Loucy (cell line): ENCODE data around the gene CELF4.

Source experiments
- H2AFZ ChIP-seq: fragments of 200-600 bp; sonication (generic); 2 replicates; pipeline ENCODE4 v1.6.0; 2016; ENCODE audit warnings: antibody characterized with exemption, mild to moderate bottlenecking, low read length, moderate library complexity
- H3F3A ChIP-seq: fragments of 200-600 bp; 2 replicates; pipeline ENCODE4 v1.6.0; 2016; ENCODE audit warnings: antibody characterized with exemption, low read depth, mild to moderate bottlenecking
- H3K27me3 ChIP-seq: fragments of 200-600 bp; sonication (generic); 2 replicates; pipeline ENCODE4 v1.6.1; 2014; ENCODE audit warnings: low read length, mild to moderate bottlenecking; ENCODE audit not compliant: insufficient read depth, poor library complexity, severe bottlenecking
- H3K36me3 ChIP-seq: fragments of 200-600 bp; sonication (generic); 2 replicates; pipeline ENCODE4 v1.6.1; 2016; ENCODE audit warnings: low read length; ENCODE audit not compliant: insufficient read depth
- H3K4me1 ChIP-seq: fragments of 200-600 bp; sonication (generic); 2 replicates; pipeline ENCODE4 v1.5.1; 2014; ENCODE audit warnings: low read length, mild to moderate bottlenecking; ENCODE audit not compliant: insufficient read depth, poor library complexity, severe bottlenecking
- H3K4me2 ChIP-seq: fragments of 200-600 bp; sonication (generic); 2 replicates; pipeline ENCODE4 v1.6.0; 2014; ENCODE audit warnings: antibody characterized with exemption, low read length, low read depth, mild to moderate bottlenecking; ENCODE audit not compliant: poor library complexity, severe bottlenecking
- H3K4me3 ChIP-seq: fragments of 200-600 bp; sonication (generic); 2 replicates; pipeline ENCODE4 v1.5.1; 2014; ENCODE audit warnings: low read length, mild to moderate bottlenecking, mixed read lengths; ENCODE audit not compliant: poor library complexity, severe bottlenecking
- H3K79me2 ChIP-seq: fragments of 200-600 bp; sonication (generic); 2 replicates; pipeline ENCODE4 v1.6.1; 2014; ENCODE audit warnings: low read length; ENCODE audit not compliant: insufficient read depth
- H3K9ac ChIP-seq: fragments of 200-600 bp; sonication (generic); 2 replicates; pipeline ENCODE4 v1.6.0; 2014; ENCODE audit warnings: mild to moderate bottlenecking, low read depth, low read length, moderate library complexity; ENCODE audit not compliant: poor library complexity, severe bottlenecking
- H3K9me2 ChIP-seq: fragments of 200-600 bp; sonication (generic); replicated peaks from 2 replicates; pipeline ENCODE4 v1.6.1; 2016; ENCODE audit warnings: low read depth, low read length, mixed read lengths
- H3K9me3 ChIP-seq: fragments of 200-600 bp; sonication (generic); 2 replicates; pipeline ENCODE4 v1.6.1; 2014; ENCODE audit warnings: mild to moderate bottlenecking, antibody characterized with exemption, low read length, low read depth; ENCODE audit not compliant: insufficient read depth
- H4K20me1 ChIP-seq: fragments of 200-600 bp; sonication (generic); 2 replicates; pipeline ENCODE4 v1.6.0; 2014; ENCODE audit warnings: antibody characterized with exemption, low read length, mild to moderate bottlenecking; ENCODE audit not compliant: insufficient read depth, poor library complexity, severe bottlenecking
- EZH2phosphoT487 ChIP-seq: fragments of 200-600 bp; IDR thresholded peaks from 2 replicates; pipeline ENCODE4 v1.6.1; 2018; ENCODE audit warnings: antibody characterized with exemption, mild to moderate bottlenecking, moderate library complexity, borderline replicate concordance
- TF ChIP-seq, protein P1 (sequence below): fragments of 200-600 bp; sonication (generic); conservative IDR thresholded peaks from 2 replicates; pipeline ENCODE4 v1.5.1; 2014; ENCODE audit warnings: mild to moderate bottlenecking, antibody characterized with exemption, low read length

CELF4 gene

DNA sequence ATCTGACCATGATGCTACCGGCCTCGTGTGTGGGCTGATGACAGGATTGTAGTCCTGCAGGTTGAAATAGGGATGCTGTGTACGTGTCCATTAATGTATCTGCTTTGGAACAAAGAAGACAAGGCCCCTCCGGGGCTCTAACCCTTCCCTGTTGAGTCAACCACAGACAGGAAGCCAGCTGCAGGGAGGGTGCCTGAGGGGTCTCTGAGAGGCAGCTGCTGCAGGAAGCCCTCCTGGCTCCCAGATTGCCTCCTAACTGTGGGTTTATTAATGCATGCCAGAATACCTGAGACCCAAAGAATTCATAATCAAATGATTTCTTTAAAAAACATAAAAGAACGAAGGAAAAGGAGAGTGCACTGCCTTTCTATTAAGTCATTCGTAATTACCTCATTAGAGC, 140.4 kb downstream of the CELF4 start:
- Histone ChIP-seq H2AFZ (0 out of 2 replicates have a peak overlapping the region, but pooled peaks have one; percentile 12), H3K9me3 (no peaks in the 10 kb centered on the region), H3F3A (peaks cover 6% of the 10 kb centered on the region; the same call in 1 of the 2 replicates), H3K4me3 (peak overlapping the region; percentile 56), H3K4me2 (peak overlapping the region; percentile 82), H3K79me2 (no peaks in the 10 kb centered on the region), H3K4me1 (peaks cover 95% of the 10 kb centered on the region), H3K27me3 (no peaks in the 10 kb centered on the region), H4K20me1 (no peaks in the 10 kb centered on the region), H3K9ac (peak overlapping the region; percentile 78), H3K36me3 (no peaks in the 10 kb centered on the region), H3K9me2 (no peaks in the 10 kb centered on the region)
- TF ChIP-seq, protein P1, sequence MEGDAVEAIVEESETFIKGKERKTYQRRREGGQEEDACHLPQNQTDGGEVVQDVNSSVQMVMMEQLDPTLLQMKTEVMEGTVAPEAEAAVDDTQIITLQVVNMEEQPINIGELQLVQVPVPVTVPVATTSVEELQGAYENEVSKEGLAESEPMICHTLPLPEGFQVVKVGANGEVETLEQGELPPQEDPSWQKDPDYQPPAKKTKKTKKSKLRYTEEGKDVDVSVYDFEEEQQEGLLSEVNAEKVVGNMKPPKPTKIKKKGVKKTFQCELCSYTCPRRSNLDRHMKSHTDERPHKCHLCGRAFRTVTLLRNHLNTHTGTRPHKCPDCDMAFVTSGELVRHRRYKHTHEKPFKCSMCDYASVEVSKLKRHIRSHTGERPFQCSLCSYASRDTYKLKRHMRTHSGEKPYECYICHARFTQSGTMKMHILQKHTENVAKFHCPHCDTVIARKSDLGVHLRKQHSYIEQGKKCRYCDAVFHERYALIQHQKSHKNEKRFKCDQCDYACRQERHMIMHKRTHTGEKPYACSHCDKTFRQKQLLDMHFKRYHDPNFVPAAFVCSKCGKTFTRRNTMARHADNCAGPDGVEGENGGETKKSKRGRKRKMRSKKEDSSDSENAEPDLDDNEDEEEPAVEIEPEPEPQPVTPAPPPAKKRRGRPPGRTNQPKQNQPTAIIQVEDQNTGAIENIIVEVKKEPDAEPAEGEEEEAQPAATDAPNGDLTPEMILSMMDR, result no peak
- no peak for TF ChIP-seq EZH2phosphoT487

DNA sequence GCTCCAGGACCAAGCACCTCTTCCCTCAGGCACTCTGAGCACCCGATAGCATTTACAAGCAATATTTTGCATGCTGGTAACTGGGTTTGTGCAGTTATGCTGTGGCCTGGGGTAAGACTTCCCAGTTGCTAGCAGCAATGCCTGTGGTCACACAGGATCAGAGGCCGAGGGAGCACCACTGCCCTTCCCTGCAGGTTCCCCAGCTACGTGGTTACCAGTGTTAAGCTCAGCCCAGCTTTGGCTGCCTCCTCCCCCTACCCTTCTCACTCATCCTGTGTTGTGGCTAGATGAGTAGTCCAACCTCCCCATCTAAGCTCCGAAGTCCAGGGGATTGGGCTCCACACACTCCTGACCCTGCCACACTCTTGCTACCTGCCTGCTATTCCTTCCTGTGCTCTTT, 141.1 kb downstream of the CELF4 start:
- Histone ChIP-seq H3K79me2 (no peaks in the 10 kb centered on the region), H3K36me3 (no peaks in the 10 kb centered on the region), H3K4me1 (peaks cover 88% of the 10 kb centered on the region), H3K9ac (peak overlapping the region; percentile 78), H2AFZ (no peak overlapping the region), H3K9me3 (no peaks in the 10 kb centered on the region), H4K20me1 (no peaks in the 10 kb centered on the region), H3K9me2 (no peaks in the 10 kb centered on the region), H3K4me2 (peak overlapping the region; percentile 82), H3F3A (peaks cover 6% of the 10 kb centered on the region; the same call in 1 of the 2 replicates), H3K4me3 (peak overlapping the region; percentile 56), H3K27me3 (no peaks in the 10 kb centered on the region)
- TF ChIP-seq, protein P1, result no peak
- TF ChIP-seq EZH2phosphoT487, result no peak

DNA sequence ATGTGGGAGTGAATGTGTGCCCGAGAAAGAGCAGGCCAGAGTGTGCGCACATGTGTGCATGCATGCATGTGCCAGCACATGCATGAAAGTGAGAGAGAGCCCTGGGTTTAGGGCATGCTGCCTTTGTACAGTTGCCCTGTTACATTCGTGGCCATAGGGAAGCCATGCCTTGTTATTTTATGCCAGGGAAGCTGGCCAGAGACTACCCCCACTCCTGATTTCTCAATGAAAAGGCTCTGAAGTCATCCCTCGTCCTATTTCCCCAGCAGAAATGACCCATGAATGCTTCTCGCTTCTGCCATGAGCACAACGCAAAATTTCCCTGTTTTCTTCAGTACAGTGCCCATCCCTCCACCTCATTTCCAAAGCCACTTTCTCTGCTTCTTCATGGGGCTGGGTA, 143.0 kb downstream of the CELF4 start:
- peaks cover 69% of the 10 kb centered on the region for H3K4me1 ChIP-seq
- no peaks in the 10 kb centered on the region for H3K36me3 ChIP-seq
- no peak overlapping the region for H3K4me2 ChIP-seq
- no peak overlapping the region for H3K4me3 ChIP-seq
- H3K79me2 ChIP-seq, result no peaks in the 10 kb centered on the region
- no peaks in the 10 kb centered on the region for H3K27me3 ChIP-seq
- H4K20me1 ChIP-seq, result no peaks in the 10 kb centered on the region
- no peak for TF ChIP-seq EZH2phosphoT487
- TF ChIP-seq, protein P1, result no peak
- no peak overlapping the region for H3K9ac ChIP-seq
- H2AFZ ChIP-seq, result peak overlapping the region; percentile 47; the same call in 1 of the 2 replicates
- peaks cover 6% of the 10 kb centered on the region; the same call in 1 of the 2 replicates for H3F3A ChIP-seq
- no peaks in the 10 kb centered on the region for H3K9me3 ChIP-seq
- no peaks in the 10 kb centered on the region for H3K9me2 ChIP-seq
